Measurements from ENCODE around the gene SORBS2.

- TF ChIP-seq CTCF (IDR thresholded peaks at IDR 0.05) (no peak), POLR2A (IDR thresholded peaks at IDR 0.05) (peak in 1 of 2 donors; percentile 13), EP300 (IDR thresholded peaks at IDR 0.05) (peak in 1 of 2 donors; percentile 81)
These were observed 154.8 kb downstream of the SORBS2 start for GRCh38 chr4:185657183-185657582.

Measured in tibial nerve (tissue), 4 donors.